PFSK-1 (cell line): ENCODE measurements around the gene GJB2.

ENCODE experiments used
- FOXP2 ChIP-seq: optimal IDR thresholded peaks from 2 replicates; pipeline ENCODE3; 2011; ENCODE audit warnings: borderline replicate concordance, control low read depth, inconsistent platforms; ENCODE audit not compliant: insufficient read depth; ENCODE audit errors: extremely low read length, extremely low read depth
- POLR2AphosphoS5 ChIP-seq: IDR thresholded peaks from 2 replicates; pipeline ENCODE4 v1.6.1; 2012; ENCODE audit warnings: low read depth, mild to moderate bottlenecking, control low read depth, low read length, moderate library complexity
- REST ChIP-seq, 2 experiments: IDR thresholded peaks; 2 replicates each; pipeline versions ENCODE4 v1.6.1 to v1.8.0; 2011 to 2012; ENCODE audit warnings: low read depth in 2 of 2, low read length in 2 of 2, control low read depth in 1 of 2, inconsistent platforms in 1 of 2, mild to moderate bottlenecking in 1 of 2, moderate library complexity in 1 of 2; ENCODE audit not compliant: insufficient read depth in 1 of 2
- SIN3A ChIP-seq: IDR thresholded peaks from 2 replicates; pipeline ENCODE4 v1.6.1; 2012; ENCODE audit warnings: mild to moderate bottlenecking, low read length, moderate library complexity, borderline replicate concordance; ENCODE audit not compliant: insufficient read depth
- TAF1 ChIP-seq: IDR thresholded peaks from 2 replicates; pipeline ENCODE4 v1.6.1; 2012; ENCODE audit warnings: low read length, control low read depth, borderline replicate concordance; ENCODE audit not compliant: insufficient read depth

GJB2 gene

GRCh38 chr13:20191311-20192157, 1.2 kb downstream of the GJB2 start:
- TF ChIP-seq FOXP2 (no peak), SIN3A (no peak), POLR2AphosphoS5 (no peak), REST (IDR thresholded peaks at IDR 0.05; ENCODE audit: insufficient read depth in 1 of 2, low read depth in 2 of 2, low read length in 2 of 2) (no peak), TAF1 (no peak)

- TF ChIP-seq FOXP2 (no peak), POLR2AphosphoS5 (no peak), TAF1 (no peak), REST (IDR thresholded peaks at IDR 0.05; ENCODE audit: insufficient read depth in 1 of 2, low read depth in 2 of 2, low read length in 2 of 2) (no peak), SIN3A (no peak)
Measured at GRCh38 chr13:20190481-20191310, 2.0 kb downstream of the GJB2 start.

- TF ChIP-seq REST (IDR thresholded peaks at IDR 0.05; ENCODE audit: insufficient read depth in 1 of 2, low read depth in 2 of 2, low read length in 2 of 2) (no peak), SIN3A (no peak), POLR2AphosphoS5 (no peak), FOXP2 (no peak), TAF1 (no peak)
Measured at GRCh38 chr13:20190076-20190475, 2.7 kb downstream of the GJB2 start.

- TF ChIP-seq FOXP2 (no peak), REST (IDR thresholded peaks at IDR 0.05; ENCODE audit: insufficient read depth in 1 of 2, low read depth in 2 of 2, low read length in 2 of 2) (no peak), POLR2AphosphoS5 (no peak), SIN3A (no peak), TAF1 (no peak)
Measured at GRCh38 chr13:20188667-20189553, 3.8 kb downstream of the GJB2 start.
